CD4-positive, alpha-beta T cell treated with Interleukin-6 at 100 ng/mL for 8 hours (primary cell): ENCODE data around the gene HDAC9.

Experiments used
- DNase-seq: peaks from one replicate; pipeline ENCODE4 v3.0.0-alpha.2; 2020; ENCODE audit warnings: mixed read lengths, low spot score

Gene HDAC9

GRCh38 chr7:18495412-18496340, at the start of gene HDAC9:
TSS of gene HDAC9 (plus strand) at chr7:18495749. CDS start at chr7:18496303, 554 bp downstream.
- no peak for DNase-seq

- no peak for DNase-seq
Measured at GRCh38 chr7:18445916-18446520, 49.5 kb upstream of the HDAC9 start.

GRCh38 chr7:18450019-18450418, 45.5 kb upstream of the HDAC9 start:
- no peak for DNase-seq

- no peak for DNase-seq
Measured at GRCh38 chr7:18455606-18456005, 39.9 kb upstream of the HDAC9 start.

GRCh38 chr7:18457832-18458231, 37.7 kb upstream of the HDAC9 start:
- no peak for DNase-seq

- no peak for DNase-seq
Measured at GRCh38 chr7:18458830-18459229, 36.7 kb upstream of the HDAC9 start.

GRCh38 chr7:18459484-18460245, 35.9 kb upstream of the HDAC9 start:
- DNase-seq, result no peak

DNA sequence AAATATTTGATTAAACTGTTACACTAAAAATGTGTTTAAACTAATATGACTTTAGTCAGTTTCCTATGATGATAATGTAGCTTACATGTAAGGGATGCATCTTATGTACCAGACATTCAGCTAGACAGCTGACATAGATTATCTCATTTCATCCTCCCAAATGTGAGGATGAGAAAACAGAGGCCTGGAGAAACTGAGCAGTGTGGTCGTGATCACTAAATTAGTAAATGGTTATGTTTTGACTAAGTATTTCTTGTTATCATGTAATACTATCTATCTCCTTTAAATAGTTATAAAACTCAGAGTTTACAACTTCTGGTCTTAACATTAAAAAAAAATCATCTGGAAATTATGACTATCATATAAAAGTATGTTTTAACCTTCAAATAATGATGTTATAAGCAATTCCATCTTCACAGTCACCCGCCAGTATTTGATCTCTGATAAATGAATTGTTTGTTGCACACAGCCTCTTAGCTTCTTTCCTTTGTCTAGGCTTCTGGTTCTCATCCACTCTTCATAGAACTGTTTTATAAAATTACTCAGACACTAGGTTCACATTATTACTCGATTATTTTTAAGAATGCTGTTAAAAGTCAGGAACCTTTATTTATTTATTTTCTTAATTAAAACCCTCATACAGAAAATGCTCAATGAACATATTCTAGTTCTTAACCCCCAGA, 33.6 kb upstream of the HDAC9 start:
- no peak for DNase-seq

DNA sequence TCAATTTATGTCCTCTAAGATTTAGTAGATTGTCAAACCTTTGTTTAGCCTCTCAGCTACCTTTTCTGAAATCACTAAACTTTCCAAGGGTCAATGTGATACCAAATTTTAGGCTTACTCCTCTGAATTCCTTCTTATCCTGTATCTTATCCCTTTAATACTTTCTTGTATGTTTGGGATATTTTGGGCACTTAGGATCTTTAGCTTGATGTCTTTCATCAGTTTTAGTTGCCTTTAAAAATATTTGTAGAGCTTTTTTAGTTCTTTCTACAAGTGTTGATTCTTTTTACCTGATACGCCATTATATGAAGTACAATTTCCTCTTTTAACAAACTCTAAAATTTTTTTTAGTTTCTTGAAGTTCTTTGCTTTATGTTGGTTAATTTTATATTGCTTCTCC, 30.7 kb upstream of the HDAC9 start:
- DNase-seq, result no peak

- DNase-seq, result no peak
Measured at GRCh38 chr7:18467011-18467410, 28.5 kb upstream of the HDAC9 start.

GRCh38 chr7:18468795-18469194, 26.8 kb upstream of the HDAC9 start:
- no peak for DNase-seq

GRCh38 chr7:18469316-18469715, 26.2 kb upstream of the HDAC9 start:
- no peak for DNase-seq

DNA sequence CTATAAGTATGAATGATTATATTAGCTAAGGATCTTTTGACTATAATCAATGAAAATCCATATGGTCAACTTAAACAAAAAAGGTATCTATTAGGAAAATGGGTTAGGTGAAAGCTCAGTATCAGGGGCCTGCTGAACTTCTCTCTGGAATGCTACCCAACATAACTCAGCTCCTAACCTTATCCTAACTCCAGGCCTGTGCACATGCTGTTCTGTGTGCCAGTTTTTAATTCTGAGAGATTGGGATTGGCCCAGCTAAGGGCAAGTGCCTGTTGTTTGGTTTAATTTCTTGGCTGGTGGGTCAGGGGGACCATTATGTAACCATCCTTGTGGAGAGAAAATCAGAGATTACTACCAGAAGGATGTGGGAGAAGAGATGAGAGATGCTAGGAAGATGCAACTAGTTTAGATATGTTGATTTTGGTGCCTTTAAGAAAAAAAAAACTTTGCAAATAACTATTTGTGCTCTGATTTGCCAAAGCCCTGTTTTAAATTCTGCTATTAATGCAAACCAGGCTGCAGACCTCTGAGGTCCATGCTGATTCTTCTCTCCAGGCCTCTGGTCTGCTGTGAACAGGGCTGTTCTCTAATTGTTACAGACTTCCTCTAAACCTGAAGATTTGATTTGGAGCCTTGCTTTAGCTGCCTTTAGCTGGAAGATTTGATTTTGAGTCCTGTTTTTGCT, 23.9 kb upstream of the HDAC9 start:
- no peak for DNase-seq

- DNase-seq, result no peak
Measured at GRCh38 chr7:18472161-18472483, 23.4 kb upstream of the HDAC9 start.

DNA sequence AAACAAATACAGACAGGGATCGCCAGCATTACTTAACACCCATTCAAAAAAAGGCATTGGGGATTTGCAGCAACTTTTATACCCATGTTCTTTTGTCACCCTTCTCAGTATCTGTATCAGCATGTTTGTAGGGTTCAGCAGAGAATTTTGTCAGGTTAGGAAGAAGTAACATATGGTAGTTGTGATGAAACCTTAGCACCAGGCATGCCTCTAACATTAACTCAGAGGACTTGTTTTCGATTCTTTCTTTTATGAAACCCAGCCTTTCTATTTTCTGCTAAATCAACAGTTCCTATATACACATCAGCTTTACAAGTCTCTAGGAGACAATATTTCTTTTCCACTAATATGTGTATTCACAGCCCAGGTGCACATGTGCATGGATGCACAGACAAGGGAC, 22.4 kb upstream of the HDAC9 start:
- no peak for DNase-seq

GRCh38 chr7:18474944-18475343, 20.6 kb upstream of the HDAC9 start:
- DNase-seq, result no peak

GRCh38 chr7:18475488-18475887, 20.1 kb upstream of the HDAC9 start:
- no peak for DNase-seq

- DNase-seq, result no peak
Measured at GRCh38 chr7:18481776-18482175, 13.8 kb upstream of the HDAC9 start.

GRCh38 chr7:18488049-18488448, 7.5 kb upstream of the HDAC9 start:
- DNase-seq, result no peak

- DNase-seq, result no peak
Measured at GRCh38 chr7:18489624-18490023, 5.9 kb upstream of the HDAC9 start.

DNA sequence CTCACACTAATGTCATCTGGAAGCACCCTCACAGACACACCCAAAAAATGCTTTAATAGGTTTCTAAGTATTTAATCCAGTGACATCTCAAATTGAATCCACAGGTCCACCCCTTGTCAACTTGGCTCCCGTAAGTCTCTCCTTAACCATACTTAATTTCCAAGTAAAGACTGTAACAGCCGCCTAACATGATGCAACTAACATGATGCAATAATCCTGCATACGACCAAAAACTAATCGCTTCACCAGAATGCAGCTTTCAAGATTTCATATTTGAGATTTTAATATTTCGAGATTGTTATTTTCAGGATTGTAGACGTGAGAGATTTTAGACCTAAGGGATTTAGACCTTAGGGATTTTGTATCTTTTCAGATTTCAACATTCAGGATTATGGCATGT, 3.7 kb upstream of the HDAC9 start:
- no peak for DNase-seq

- no peak for DNase-seq
Measured at GRCh38 chr7:18494406-18494805, 1.1 kb upstream of the HDAC9 start.
